ENCODE measurements around the gene RHOT1. TPM values are rescaled to one million over a fixed set of nuclear protein-coding genes. Genes with fewer than 3 reads are reported as not detected.
"Not testable (repeated sequence)": the region's sequence is repeated elsewhere in the genome, so short reads cannot be mapped to it uniquely, and the experiment has no call there.

RHOT1 gene
- total RNA-seq, 3 donors from 2014 or later (not counting 1 experiment from before 2014, with no cell fraction given) = 25.1 to 32.7 (median 28.3) TPM

GRCh38 chr17:32174889-32175288 lies 32.6 kb downstream of the RHOT1 start:
- no peak for ATAC-seq
- Mint-ChIP-seq H3K4me1 (no peaks in the 10 kb centered on the region), H3K27me3 (ENCODE audit: low read depth in 2 of 2) (no peaks in the 10 kb centered on the region), H3K36me3 (no peaks in the 10 kb centered on the region), H3K27ac (peak overlapping the region in 1 of 2 donors; percentile 52), H3K4me3 (no peak overlapping the region), H3K9me3 (no peaks in the 10 kb centered on the region)
- Histone ChIP-seq H3K9me3 (ENCODE audit: control insufficient read depth, insufficient read depth, low read length) (no peaks in the 10 kb centered on the region), H3K27ac (ENCODE audit: low read length) (no peak overlapping the region), H3K4me3 (ENCODE audit: low read length) (no peak overlapping the region), H3K27me3 (ENCODE audit: control insufficient read depth, insufficient read depth, low read length) (no peaks in the 10 kb centered on the region), H3K36me3 (ENCODE audit: control insufficient read depth, insufficient read depth, low read length) (peaks cover 25% of the 10 kb centered on the region), H3K4me1 (ENCODE audit: control insufficient read depth, insufficient read depth, low read length) (no peaks in the 10 kb centered on the region)
- intact Hi-C loops (cut with micrococcal nuclease) = no loop called here
- TF ChIP-seq, protein P1, sequence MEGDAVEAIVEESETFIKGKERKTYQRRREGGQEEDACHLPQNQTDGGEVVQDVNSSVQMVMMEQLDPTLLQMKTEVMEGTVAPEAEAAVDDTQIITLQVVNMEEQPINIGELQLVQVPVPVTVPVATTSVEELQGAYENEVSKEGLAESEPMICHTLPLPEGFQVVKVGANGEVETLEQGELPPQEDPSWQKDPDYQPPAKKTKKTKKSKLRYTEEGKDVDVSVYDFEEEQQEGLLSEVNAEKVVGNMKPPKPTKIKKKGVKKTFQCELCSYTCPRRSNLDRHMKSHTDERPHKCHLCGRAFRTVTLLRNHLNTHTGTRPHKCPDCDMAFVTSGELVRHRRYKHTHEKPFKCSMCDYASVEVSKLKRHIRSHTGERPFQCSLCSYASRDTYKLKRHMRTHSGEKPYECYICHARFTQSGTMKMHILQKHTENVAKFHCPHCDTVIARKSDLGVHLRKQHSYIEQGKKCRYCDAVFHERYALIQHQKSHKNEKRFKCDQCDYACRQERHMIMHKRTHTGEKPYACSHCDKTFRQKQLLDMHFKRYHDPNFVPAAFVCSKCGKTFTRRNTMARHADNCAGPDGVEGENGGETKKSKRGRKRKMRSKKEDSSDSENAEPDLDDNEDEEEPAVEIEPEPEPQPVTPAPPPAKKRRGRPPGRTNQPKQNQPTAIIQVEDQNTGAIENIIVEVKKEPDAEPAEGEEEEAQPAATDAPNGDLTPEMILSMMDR (IDR thresholded peaks at IDR 0.05) = no peak
- DNase-seq = no peak
- 98% methylated on average over 3 of the region's 3 CpGs for WGBS (ENCODE audit: insufficient coverage)

GRCh38 chr17:32178679-32179078 lies 36.4 kb downstream of the RHOT1 start:
- intact Hi-C loops (cut with micrococcal nuclease); H3K27me3 Mint-ChIP-seq (ENCODE audit: low read depth in 2 of 2); H3K36me3 Mint-ChIP-seq; H3K4me1 ChIP-seq (ENCODE audit: control insufficient read depth, insufficient read depth, low read length); DNase-seq; H3K9me3 Mint-ChIP-seq; H3K4me1 Mint-ChIP-seq; ATAC-seq; H3K27ac Mint-ChIP-seq; H3K4me3 ChIP-seq (ENCODE audit: low read length); H3K4me3 Mint-ChIP-seq; H3K27me3 ChIP-seq (ENCODE audit: control insufficient read depth, insufficient read depth, low read length); H3K9me3 ChIP-seq (ENCODE audit: control insufficient read depth, insufficient read depth, low read length); H3K27ac ChIP-seq (ENCODE audit: low read length): not testable (repeated sequence)
- H3K36me3 ChIP-seq (ENCODE audit: control insufficient read depth, insufficient read depth, low read length) = peaks cover 32% of the 10 kb centered on the region
- 99% methylated on average over 24 of the region's 24 CpGs for WGBS (ENCODE audit: insufficient coverage)

- H3K9me3 Mint-ChIP-seq; H3K4me3 ChIP-seq (ENCODE audit: low read length); DNase-seq; H3K27ac ChIP-seq (ENCODE audit: low read length); H3K27ac Mint-ChIP-seq; H3K27me3 Mint-ChIP-seq (ENCODE audit: low read depth in 2 of 2); H3K4me3 Mint-ChIP-seq; H3K27me3 ChIP-seq (ENCODE audit: control insufficient read depth, insufficient read depth, low read length); H3K36me3 Mint-ChIP-seq; ATAC-seq; H3K4me1 Mint-ChIP-seq; H3K9me3 ChIP-seq (ENCODE audit: control insufficient read depth, insufficient read depth, low read length); intact Hi-C loops (cut with micrococcal nuclease); H3K4me1 ChIP-seq (ENCODE audit: control insufficient read depth, insufficient read depth, low read length): not testable (repeated sequence)
- peaks cover 32% of the 10 kb centered on the region for H3K36me3 ChIP-seq (ENCODE audit: control insufficient read depth, insufficient read depth, low read length)
- 97% methylated on average over 22 of the region's 23 CpGs for WGBS (ENCODE audit: insufficient coverage)
Observed at GRCh38 chr17:32179103-32179502, 36.8 kb downstream of the RHOT1 start.

GRCh38 chr17:32179526-32179925 lies 37.2 kb downstream of the RHOT1 start:
- whole genome bisulfite sequencing (ENCODE audit: insufficient coverage) = 97% methylated on average over 21 of the region's 25 CpGs

GRCh38 chr17:32180262-32180661 lies 38.0 kb downstream of the RHOT1 start:
- H3K27ac Mint-ChIP-seq; H3K36me3 Mint-ChIP-seq; H3K4me1 Mint-ChIP-seq; ATAC-seq; H3K9me3 Mint-ChIP-seq; H3K4me1 ChIP-seq (ENCODE audit: control insufficient read depth, insufficient read depth, low read length); H3K27me3 Mint-ChIP-seq (ENCODE audit: low read depth in 2 of 2); H3K27ac ChIP-seq (ENCODE audit: low read length); H3K27me3 ChIP-seq (ENCODE audit: control insufficient read depth, insufficient read depth, low read length); DNase-seq; H3K9me3 ChIP-seq (ENCODE audit: control insufficient read depth, insufficient read depth, low read length); H3K4me3 Mint-ChIP-seq; intact Hi-C loops (cut with micrococcal nuclease); H3K4me3 ChIP-seq (ENCODE audit: low read length): not testable (repeated sequence)
- 100% methylated on average over 1 of the region's 2 CpGs for WGBS (ENCODE audit: insufficient coverage)
- peaks cover 27% of the 10 kb centered on the region for H3K36me3 ChIP-seq (ENCODE audit: control insufficient read depth, insufficient read depth, low read length)

More at GRCh38 chr17:32179526-32179925, 37.2 kb downstream of the RHOT1 start:
- H3K4me3 ChIP-seq (ENCODE audit: low read length); H3K9me3 ChIP-seq (ENCODE audit: control insufficient read depth, insufficient read depth, low read length); H3K27me3 ChIP-seq (ENCODE audit: control insufficient read depth, insufficient read depth, low read length); H3K4me3 Mint-ChIP-seq; H3K27ac ChIP-seq (ENCODE audit: low read length); H3K9me3 Mint-ChIP-seq; H3K36me3 Mint-ChIP-seq; H3K27ac Mint-ChIP-seq; intact Hi-C loops (cut with micrococcal nuclease); H3K27me3 Mint-ChIP-seq (ENCODE audit: low read depth in 2 of 2); H3K4me1 Mint-ChIP-seq; H3K4me1 ChIP-seq (ENCODE audit: control insufficient read depth, insufficient read depth, low read length); DNase-seq; ATAC-seq: not testable (repeated sequence)
- H3K36me3 ChIP-seq (ENCODE audit: control insufficient read depth, insufficient read depth, low read length) = peaks cover 32% of the 10 kb centered on the region
